Endothelial cell of umbilical vein (primary cell): ENCODE measurements around the gene SLC6A18. TPM values are rescaled to one million over a fixed set of nuclear protein-coding genes. Genes with fewer than 3 reads are reported as not detected.

Experiments used
- BruUV-seq: library from RNA; stranded (reverse); fragments of 400-500 nt; replicated peaks from 2 replicates; lab custom pipeline; 2021; lab: Mats Ljungman, UMichigan
- CTCF ChIA-PET: fragments of 300-600, 350-600 bp; sonication (Branson Sonifier 250); formaldehyde crosslinking; loops from one replicate; lab custom pipeline; 2021; ENCODE audit warnings: antibody characterized with exemption, inconsistent platforms; lab: Charles Lee
- POLR2A ChIA-PET: fragments of 300-600, 350-600 bp; sonication (Branson Sonifier 250); formaldehyde crosslinking; loops from one replicate; lab custom pipeline; 2021; ENCODE audit warnings: antibody characterized with exemption, inconsistent platforms; lab: Charles Lee
- DNase-seq: peaks from one replicate; pipeline ENCODE4 v3.0.0-alpha.2; 2011; ENCODE audit warnings: low read depth, low spot score
- FAIRE-seq: peaks from 2 replicates; lab custom pipeline; 2011; peaks lifted over from hg19 to GRCh38; lab: Jason Lieb, UNC
- H2AFZ ChIP-seq: 2 replicates; pipeline ENCODE4 v1.6.0; 2012; ENCODE audit warnings: low read depth, low read length, control low read depth, inconsistent platforms
- H3K27ac ChIP-seq: 2 replicates; pipeline ENCODE4 v1.5.1; 2011; ENCODE audit warnings: low read depth, mild to moderate bottlenecking, control low read depth, low read length, moderate library complexity; ENCODE audit not compliant: insufficient read depth
- H3K27me3 ChIP-seq, 2 experiments: 2 replicates each; pipeline versions ENCODE4 v1.6.0 to v1.6.1; 2011; ENCODE audit warnings: low read length in 2 of 2, mixed read lengths in 1 of 2; ENCODE audit not compliant: control insufficient read depth in 2 of 2, insufficient read depth in 2 of 2
- H3K36me3 ChIP-seq, 2 experiments: 2 replicates in 1 of 2; 3 replicates in 1 of 2; pipeline ENCODE4 v1.5.1; 2011; ENCODE audit warnings: low read length in 2 of 2, mild to moderate bottlenecking in 1 of 2, moderate library complexity in 1 of 2; ENCODE audit not compliant: control insufficient read depth in 2 of 2, insufficient read depth in 2 of 2; ENCODE audit errors: extremely low read depth in 1 of 2
- H3K4me1 ChIP-seq: 3 replicates; pipeline ENCODE4 v1.5.1; 2011; ENCODE audit warnings: mild to moderate bottlenecking, low read length; ENCODE audit not compliant: control insufficient read depth, insufficient read depth; ENCODE audit errors: extremely low read depth
- H3K4me2 ChIP-seq: 2 replicates; pipeline ENCODE4 v1.6.1; 2011; ENCODE audit warnings: low read length, control low read depth, mixed read lengths; ENCODE audit not compliant: insufficient read depth
- H3K4me3 ChIP-seq, 3 experiments: fragments of 200-600 bp in 1 of 3; sonication (generic), shearing (Covaris generic) in 1 of 3; replicated peaks in 1 of 3; 2 replicates each; pipeline ENCODE4 v1.5.1; 2011 to 2016; ENCODE audit warnings: control low read depth in 3 of 3, low read length in 3 of 3, mild to moderate bottlenecking in 2 of 3, inconsistent platforms in 1 of 3, low read depth in 1 of 3, moderate library complexity in 1 of 3; ENCODE audit not compliant: insufficient read depth in 1 of 3
- H3K79me2 ChIP-seq: 2 replicates; pipeline ENCODE4 v1.6.0; 2012; ENCODE audit warnings: low read length, inconsistent platforms; ENCODE audit not compliant: control insufficient read depth, insufficient read depth
- H3K9ac ChIP-seq: replicated peaks from 2 replicates; pipeline ENCODE3; 2011; ENCODE audit warnings: low read length, control low read depth; ENCODE audit not compliant: insufficient read depth; ENCODE audit errors: extremely low read depth
- H3K9me1 ChIP-seq: replicated peaks from 3 replicates; pipeline ENCODE4 v1.6.0; 2011; ENCODE audit warnings: mild to moderate bottlenecking, low read length; ENCODE audit not compliant: control insufficient read depth, insufficient read depth; ENCODE audit errors: extremely low read depth
- H3K9me3 ChIP-seq: replicated peaks from 2 replicates; pipeline ENCODE4 v1.5.1; 2012; ENCODE audit warnings: low read length, inconsistent platforms; ENCODE audit not compliant: control insufficient read depth, insufficient read depth
- H4K20me1 ChIP-seq: replicated peaks from 2 replicates; pipeline ENCODE3; 2011; ENCODE audit warnings: mild to moderate bottlenecking, low read length; ENCODE audit not compliant: control insufficient read depth, insufficient read depth; ENCODE audit errors: extremely low read depth
- CTCF ChIP-seq, 2 donors: IDR thresholded peaks; 1 replicate in 1 of 2; 2 replicates in 1 of 2; pipeline ENCODE4 v1.5.1; 2011; ENCODE audit warnings: low read length in 2 of 2, mild to moderate bottlenecking in 2 of 2, moderate library complexity in 2 of 2, control low read depth in 1 of 2, inconsistent platforms in 1 of 2, low read depth in 1 of 2; ENCODE audit not compliant: insufficient read depth in 1 of 2; ENCODE audit errors: extremely low read depth in 1 of 2
- EZH2 ChIP-seq: IDR thresholded peaks from 2 replicates; pipeline ENCODE4 v1.6.1; 2012; ENCODE audit warnings: borderline replicate concordance, low read depth, mild to moderate bottlenecking, moderate library complexity, low read length, inconsistent platforms; ENCODE audit not compliant: severe bottlenecking
- FOS ChIP-seq: IDR thresholded peaks from 2 replicates; pipeline ENCODE4 v1.6.1; 2011; ENCODE audit warnings: mild to moderate bottlenecking, low read length, moderate library complexity, borderline replicate concordance; ENCODE audit not compliant: insufficient read depth
- JUN ChIP-seq: IDR thresholded peaks from 2 replicates; pipeline ENCODE4 v1.6.1; 2011; ENCODE audit warnings: borderline replicate concordance, low read depth; ENCODE audit not compliant: insufficient read length, insufficient read depth
- POLR2A ChIP-seq: IDR thresholded peaks from 2 replicates; pipeline ENCODE4 v1.6.1; 2012; ENCODE audit warnings: low read depth, mild to moderate bottlenecking, control low read depth, low read length
- POLR2AphosphoS5 ChIP-seq: IDR thresholded peaks from 2 replicates; pipeline ENCODE4 v1.6.1; 2012; ENCODE audit warnings: low read depth, mild to moderate bottlenecking, control low read depth, low read length, moderate library complexity; ENCODE audit not compliant: insufficient read depth
- dilution Hi-C: fragments of 300-500 bp; cut with MboI; formaldehyde crosslinking; loops from one replicate; pipeline ENCODE4 v1.15.0; 2019; ENCODE audit warnings: low sequenced_read_pairs; ENCODE audit not compliant: extremely low pct_ligation_motif_present
- intact Hi-C: fragments of 100-400 bp; cut with micrococcal nuclease; formaldehyde crosslinking; loops from one replicate; pipeline ENCODE4 v1.10.0; 2022
- polyA plus RNA-seq, 4 experiments: library from polyadenylated mRNA; depleted of rRNA in 3 of 4; stranded (reverse) in 3 of 4; unstranded in 1 of 4; fragments of >200 nt; gene quantifications; 2 replicates each; pipeline versions ENCODE4 v1.2.1 to v1.2.3, GENCODE V29; 2011 to 2012; ENCODE audit warnings: missing spikeins in 1 of 4
- total RNA-seq: library from RNA; stranded (reverse); gene quantifications from 2 replicates; pipeline ENCODE4 v1.2.3, GENCODE V29; 2021
- TF ChIP-seq, protein P1 (sequence below): IDR thresholded peaks from 2 replicates; pipeline ENCODE4 v1.6.1; 2011; ENCODE audit not compliant: insufficient read depth, insufficient read length

Gene SLC6A18
- total and polyA plus RNA-seq, 2 donors (not counting 3 experiments of a cell fraction or from before 2014, with no cell fraction given), result not detected

DNA sequence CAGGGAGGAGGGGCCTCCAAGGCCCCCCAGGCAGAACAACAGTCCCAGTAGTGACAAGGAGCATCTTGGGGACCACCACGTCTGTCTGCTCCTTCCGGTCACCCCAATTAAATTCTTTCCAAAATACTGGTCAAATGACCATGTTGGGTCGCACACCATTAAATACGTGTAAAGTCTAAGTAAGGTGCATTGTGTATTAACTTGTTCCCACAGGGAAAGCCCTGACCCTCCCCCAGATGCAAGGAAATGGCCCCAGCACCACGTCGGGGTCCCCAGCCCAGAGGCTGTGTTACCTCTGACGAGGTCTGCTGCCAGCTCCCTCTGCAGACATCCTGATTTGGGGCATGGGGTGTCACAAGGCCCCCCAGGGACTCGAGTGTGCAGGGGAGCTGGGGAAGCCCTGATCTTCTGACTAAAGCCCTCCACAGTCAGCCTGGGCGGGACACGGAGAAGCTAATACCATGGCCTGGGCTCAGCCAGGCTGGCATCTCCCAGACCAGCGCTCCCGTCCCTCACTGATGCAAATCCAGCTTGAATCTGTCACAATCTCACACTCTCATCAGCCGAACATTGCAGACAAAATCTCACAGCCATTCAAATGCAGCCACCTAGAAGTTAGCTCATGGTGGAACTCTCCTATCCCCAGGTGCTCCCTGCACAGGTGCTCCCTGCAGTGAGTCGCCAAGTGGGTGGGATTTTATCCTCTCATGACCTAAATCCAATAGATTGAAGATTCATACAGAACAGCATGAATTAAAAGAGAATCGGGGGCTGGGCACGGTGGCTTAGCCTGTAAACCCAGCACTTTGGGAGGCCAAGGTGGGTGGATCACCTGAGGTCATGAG, 56.1 kb downstream of the SLC6A18 start:
- TF ChIP-seq CTCF (IDR thresholded peaks at IDR 0.05; ENCODE audit: extremely low read depth in 1 of 2, insufficient read depth in 1 of 2, low read depth in 1 of 2, low read length in 2 of 2) (no peak), FOS (no peak), JUN (no peak), EZH2 (no peak), POLR2A (no peak), POLR2AphosphoS5 (no peak)
- TF ChIP-seq, protein P1, sequence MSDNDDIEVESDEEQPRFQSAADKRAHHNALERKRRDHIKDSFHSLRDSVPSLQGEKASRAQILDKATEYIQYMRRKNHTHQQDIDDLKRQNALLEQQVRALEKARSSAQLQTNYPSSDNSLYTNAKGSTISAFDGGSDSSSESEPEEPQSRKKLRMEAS, result no peak
- no peak overlapping the region for H2AFZ ChIP-seq
- intact Hi-C loops (no loop called here), dilution Hi-C loops (no loop called here)
- no peaks in the 10 kb centered on the region for H3K79me2 ChIP-seq
- no peaks in the 10 kb centered on the region for H3K9me1 ChIP-seq
- no peaks in the 10 kb centered on the region for H3K4me1 ChIP-seq
- H3K36me3 ChIP-seq, result no peaks in the 10 kb centered on the region
- no peak overlapping the region for H3K27ac ChIP-seq
- no peaks in the 10 kb centered on the region for H4K20me1 ChIP-seq
- H3K4me3 ChIP-seq, result no peak overlapping the region
- no peaks in the 10 kb centered on the region for H3K27me3 ChIP-seq
- CTCF ChIA-PET, result no interaction called here
- FAIRE-seq, result no peak
- no peak overlapping the region for H3K4me2 ChIP-seq
- BruUV-seq, result no TSS peak
- H3K9ac ChIP-seq, result no peak overlapping the region
- POLR2A ChIA-PET, result no interaction called here
- no peaks in the 10 kb centered on the region for H3K9me3 ChIP-seq
- no peak for DNase-seq
